CD4-positive, alpha-beta T cell treated with Interleukin-12 subunit alpha and Interleukin-12 subunit beta, for 1 hour (primary cell): ENCODE data around the gene CAMK1D.
"Not testable (repeated sequence)": the region's sequence is repeated elsewhere in the genome, so short reads cannot be mapped to it uniquely, and the experiment has no call there.

Source experiments
- DNase-seq: peaks from one replicate; pipeline ENCODE4 v3.0.0-alpha.2; 2020

Gene CAMK1D

GRCh38 chr10:12431151-12432101, 82.1 kb downstream of the CAMK1D start:
- no peak for DNase-seq

- no peak for DNase-seq
These were observed 83.2 kb downstream of the CAMK1D start for GRCh38 chr10:12432402-12433189.

- DNase-seq: no peak
These were observed 84.9 kb downstream of the CAMK1D start for GRCh38 chr10:12434277-12434676.

GRCh38 chr10:12434677-12435076, 85.3 kb downstream of the CAMK1D start:
- not testable (repeated sequence) for DNase-seq

GRCh38 chr10:12435348-12435747, 86.0 kb downstream of the CAMK1D start:
- no peak for DNase-seq

- no peak for DNase-seq
These were observed 89.8 kb downstream of the CAMK1D start for GRCh38 chr10:12438919-12439692.

GRCh38 chr10:12439767-12440166, 90.4 kb downstream of the CAMK1D start:
- not testable (repeated sequence) for DNase-seq

- no peak for DNase-seq
These were observed 93.7 kb downstream of the CAMK1D start for GRCh38 chr10:12443026-12443425.

GRCh38 chr10:12444981-12445700, 95.8 kb downstream of the CAMK1D start:
- DNase-seq: no peak

- DNase-seq: no peak
These were observed 96.5 kb downstream of the CAMK1D start for GRCh38 chr10:12445701-12446334.

GRCh38 chr10:12448340-12448728, 99.0 kb downstream of the CAMK1D start:
- no peak for DNase-seq

GRCh38 chr10:12448729-12449391, 99.5 kb downstream of the CAMK1D start:
- DNase-seq: peak; percentile 87

GRCh38 chr10:12455318-12455717, 106.0 kb downstream of the CAMK1D start:
- DNase-seq: no peak

GRCh38 chr10:12455766-12456165, 106.4 kb downstream of the CAMK1D start:
- DNase-seq: no peak

GRCh38 chr10:12459340-12459739, 110.0 kb downstream of the CAMK1D start:
- DNase-seq: no peak

GRCh38 chr10:12459762-12460161, 110.4 kb downstream of the CAMK1D start:
- no peak for DNase-seq

- no peak for DNase-seq
These were observed 114.1 kb downstream of the CAMK1D start for GRCh38 chr10:12463459-12463838.

- DNase-seq: no peak
These were observed 116.2 kb downstream of the CAMK1D start for GRCh38 chr10:12465385-12466136.

- DNase-seq: no peak
These were observed 117.5 kb downstream of the CAMK1D start for GRCh38 chr10:12466704-12467305.

- no peak for DNase-seq
These were observed 120.0 kb downstream of the CAMK1D start for GRCh38 chr10:12469345-12469744.
